Stimulated activated CD4-positive, alpha-beta T cell treated with anti-CD3 and anti-CD28 coated beads, Interleukin-15, amount 100 ng/mL, for 48 hours (primary cell): ENCODE data around the gene KCNIP2.

Experiments
- DNase-seq, 2 donors: peaks; one replicate each; pipeline ENCODE4 v3.0.0-alpha.2; 2020; ENCODE audit warnings: low read depth in 2 of 2

KCNIP2 gene

DNA sequence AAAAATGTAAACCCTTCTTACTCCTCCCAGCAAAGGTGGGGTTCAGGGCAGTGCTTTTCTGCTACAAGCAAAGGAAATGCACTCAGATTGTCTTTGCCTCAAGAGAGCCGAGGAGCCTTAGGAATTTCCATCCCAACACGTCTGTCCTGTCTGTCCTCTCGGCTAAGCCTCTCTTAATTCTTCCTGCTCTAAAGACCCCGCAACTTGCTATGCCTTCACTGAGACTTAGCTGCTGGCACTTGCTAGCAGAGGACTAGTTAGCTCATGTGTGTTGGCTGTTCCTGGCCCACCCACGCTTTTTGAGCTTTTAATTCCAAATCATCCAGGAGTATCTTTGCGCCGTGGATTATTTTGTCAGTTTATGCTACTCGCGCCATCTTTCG, 59.9 kb downstream of the KCNIP2 start:
- no peak for DNase-seq

DNA sequence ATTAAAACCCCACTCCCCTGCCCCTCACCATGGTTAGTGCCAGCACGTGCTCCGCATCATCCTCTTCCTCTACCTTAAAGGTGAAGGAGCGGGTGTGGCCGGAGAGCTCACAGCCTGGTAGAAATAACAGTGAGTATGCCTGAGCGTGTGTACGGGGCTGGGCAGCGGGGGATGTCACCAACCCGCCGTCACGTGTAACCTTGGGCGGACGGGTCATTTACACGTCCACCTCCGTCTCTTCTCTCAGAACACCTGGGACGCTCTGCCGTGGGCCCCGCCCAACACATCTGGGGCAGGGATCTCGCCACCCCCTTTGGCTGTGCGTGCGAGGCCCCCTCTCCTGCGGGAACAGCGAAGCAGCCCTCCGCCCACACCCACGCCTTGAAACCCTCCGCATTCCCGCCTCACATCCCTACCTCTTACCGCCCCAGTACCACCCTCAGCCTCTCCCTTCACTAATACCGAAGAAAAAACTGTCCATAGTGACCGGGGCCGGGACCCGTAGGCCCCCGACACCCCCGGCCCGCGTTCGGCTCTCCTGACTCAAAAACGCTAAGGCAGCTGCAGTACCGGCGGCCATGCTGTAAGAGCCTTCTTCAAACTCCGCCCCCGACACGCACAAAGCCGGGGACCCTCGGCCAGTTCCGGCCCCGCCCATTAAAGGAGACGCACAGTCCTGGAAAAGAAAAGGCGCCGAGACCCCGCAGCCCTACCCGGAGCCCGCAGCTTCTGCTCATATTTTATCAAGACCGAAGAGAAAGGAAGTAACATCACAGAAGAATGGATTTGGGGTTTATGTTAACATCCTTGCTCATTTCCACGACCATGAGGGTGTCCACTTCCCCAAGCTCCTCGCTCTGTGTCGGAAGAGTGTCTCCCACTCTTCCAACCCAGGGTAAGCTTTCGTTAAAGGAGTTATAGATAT, 60.5 kb downstream of the KCNIP2 start, which contains the start of gene NPM3:
Gene NPM3, minus strand, starts transcription at position 636 of the 925 bp plus-strand sequence. Its CDS starts 56 bp downstream, at position 580.
- DNase-seq, result peak; percentile 80 to 87

DNA sequence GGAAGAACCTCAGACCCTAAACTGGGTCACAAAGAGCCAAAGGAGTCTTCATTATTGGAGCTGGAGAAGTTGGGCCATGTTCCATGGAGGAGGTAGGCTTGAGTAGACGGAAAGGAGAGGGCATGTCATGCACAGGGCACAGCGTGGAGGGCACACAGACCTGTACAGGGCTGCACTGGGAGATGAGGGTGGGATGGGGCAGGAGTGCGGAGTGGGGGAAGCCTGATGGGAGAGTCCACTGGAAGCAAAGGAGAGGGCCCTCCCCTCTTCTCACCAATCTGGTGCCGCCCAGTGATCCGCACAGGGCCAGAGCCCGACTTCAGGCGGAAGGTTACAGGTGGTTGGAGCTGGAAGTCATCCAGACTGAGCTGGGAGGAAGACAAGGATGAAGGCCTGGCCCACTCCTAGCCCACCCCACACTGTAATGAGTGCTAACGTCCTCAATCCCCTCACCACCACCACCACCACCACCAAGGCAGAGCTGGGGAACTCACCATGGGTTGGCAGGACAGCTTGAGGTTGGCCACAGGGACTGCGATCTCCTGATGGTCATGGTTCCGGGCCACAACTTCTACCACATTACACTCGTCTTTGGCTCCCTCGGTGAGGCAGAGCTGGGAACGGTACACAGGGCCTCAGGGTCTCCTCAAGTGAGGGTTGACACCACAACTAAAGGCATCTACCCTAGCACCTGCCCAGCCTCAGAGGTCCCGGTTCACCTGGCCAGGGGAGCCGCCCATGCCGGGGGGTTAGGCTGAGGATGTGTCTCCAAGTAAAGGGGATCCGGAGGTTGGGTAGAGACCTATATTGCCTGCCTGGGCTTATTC, 61.4 kb downstream of the KCNIP2 start:
- DNase-seq, result no peak

DNA sequence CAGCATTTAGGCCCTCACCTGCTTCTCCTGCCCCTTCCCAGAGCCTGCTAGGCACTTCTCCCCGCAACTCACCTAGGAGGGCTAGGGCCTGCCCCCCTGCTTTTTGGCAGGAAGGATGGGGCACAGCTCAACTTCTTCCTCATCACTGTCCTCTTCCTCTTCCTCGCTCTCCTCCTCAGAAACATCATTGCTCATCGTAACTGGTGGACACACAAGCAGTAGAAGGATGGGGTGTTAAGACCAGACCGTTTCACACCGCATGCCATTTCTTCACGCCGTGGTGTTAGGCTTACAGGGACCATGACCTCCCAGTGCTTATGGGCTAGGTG, 62.0 kb downstream of the KCNIP2 start:
- no peak for DNase-seq

DNA sequence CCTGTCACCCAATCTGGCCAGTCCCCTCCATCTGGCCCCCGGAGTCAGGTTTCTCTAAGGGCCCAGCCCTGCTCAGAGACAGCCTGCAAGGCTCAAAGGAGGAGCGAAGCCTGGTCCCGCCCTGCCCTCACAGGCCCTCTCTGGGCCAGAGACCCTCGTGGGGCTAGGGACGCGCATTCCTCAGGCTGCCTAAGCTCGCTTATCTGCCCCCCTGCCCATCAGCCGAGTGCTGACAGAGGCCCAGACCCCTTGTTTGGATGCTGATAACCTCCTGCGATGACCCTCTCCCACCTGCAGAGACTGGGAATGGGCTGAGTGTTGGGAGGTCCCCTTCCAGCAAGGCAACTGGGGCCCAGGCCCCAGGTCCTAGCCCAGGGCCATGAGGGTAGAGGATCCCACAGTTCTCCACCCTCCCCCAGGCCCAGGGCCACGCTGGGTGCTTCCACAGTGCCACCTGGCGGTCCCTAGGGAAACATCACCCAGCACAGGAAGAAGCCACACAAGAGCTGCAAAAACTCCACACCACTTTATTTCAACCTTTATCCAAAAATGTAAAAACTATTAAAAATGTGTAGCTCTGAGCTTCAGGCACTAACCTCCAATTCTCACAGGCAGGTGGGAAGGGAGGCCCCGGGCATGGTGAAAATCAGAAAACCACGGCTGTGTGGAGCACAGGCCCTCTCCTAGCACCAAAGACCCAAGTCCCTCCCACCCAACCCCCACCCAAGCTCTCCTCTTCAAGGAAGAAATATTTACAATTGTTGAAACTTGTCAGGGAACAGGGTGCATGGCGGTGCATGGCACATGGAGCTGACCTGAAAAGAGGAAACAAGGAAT, 62.6 kb downstream of the KCNIP2 start:
- DNase-seq, result peak; percentile 53 to 60

DNA sequence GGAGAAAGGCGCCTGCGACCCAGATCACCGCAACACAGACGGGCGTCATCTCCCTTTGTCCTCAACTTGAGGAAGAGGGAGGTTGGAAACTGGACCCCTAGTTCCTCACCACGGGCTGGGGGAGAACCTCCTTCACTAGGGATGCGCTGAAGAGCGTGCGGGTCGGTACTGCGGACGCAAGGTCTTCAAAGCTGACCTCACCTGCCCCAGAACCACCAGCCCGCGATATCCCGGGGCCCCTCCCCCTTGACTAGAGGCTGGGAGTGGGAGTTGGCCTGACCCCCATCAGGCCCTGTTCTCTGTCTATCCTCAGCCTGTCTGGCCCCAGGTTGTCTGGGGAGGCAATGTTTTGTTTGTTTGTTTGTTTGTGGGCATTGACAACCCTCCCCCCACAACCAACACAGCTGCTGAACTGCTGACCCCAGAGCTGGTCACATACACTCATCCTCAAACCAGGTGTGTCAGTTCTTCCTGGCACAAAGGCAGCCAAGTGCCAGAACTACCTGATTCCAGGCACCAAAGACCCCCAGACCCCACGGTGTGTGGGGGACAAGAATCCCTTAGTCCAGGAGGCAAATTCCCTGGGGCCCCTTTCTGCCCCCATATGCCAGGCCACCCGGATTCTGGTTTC, 63.3 kb downstream of the KCNIP2 start:
- DNase-seq, result no peak

DNA sequence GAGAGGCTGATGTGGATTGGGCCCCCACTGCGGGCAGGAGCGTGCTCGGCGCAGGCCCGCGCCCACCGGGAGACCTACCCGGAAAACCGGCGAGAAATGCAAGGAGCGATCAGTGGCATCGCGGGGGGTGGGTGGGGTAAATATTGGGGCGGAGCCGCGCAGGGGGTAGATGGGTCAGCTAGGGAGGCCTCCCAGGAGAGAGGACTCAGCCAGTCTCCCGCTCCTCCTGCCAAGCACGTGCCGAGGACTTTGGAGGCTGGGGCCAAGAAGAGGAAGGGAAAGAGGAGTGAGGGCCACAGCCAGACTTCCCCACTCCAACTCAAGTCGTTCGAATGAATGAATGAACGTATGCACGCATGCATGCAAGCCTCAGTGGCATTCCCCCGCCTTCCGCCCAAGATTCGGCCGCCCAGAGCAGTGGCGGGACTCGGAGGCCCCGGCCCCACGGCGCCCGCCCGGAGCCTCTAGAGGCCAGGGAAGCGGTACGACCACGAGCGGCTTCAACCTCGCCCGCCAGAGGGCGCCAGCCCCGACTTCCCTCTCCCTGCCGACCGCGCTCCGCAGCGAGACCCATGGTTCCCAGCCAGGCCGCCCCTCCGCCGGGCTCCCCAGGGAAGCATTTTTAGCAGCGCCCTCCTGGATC, 63.9 kb downstream of the KCNIP2 start:
- DNase-seq, result peak; percentile 67 to 84

DNA sequence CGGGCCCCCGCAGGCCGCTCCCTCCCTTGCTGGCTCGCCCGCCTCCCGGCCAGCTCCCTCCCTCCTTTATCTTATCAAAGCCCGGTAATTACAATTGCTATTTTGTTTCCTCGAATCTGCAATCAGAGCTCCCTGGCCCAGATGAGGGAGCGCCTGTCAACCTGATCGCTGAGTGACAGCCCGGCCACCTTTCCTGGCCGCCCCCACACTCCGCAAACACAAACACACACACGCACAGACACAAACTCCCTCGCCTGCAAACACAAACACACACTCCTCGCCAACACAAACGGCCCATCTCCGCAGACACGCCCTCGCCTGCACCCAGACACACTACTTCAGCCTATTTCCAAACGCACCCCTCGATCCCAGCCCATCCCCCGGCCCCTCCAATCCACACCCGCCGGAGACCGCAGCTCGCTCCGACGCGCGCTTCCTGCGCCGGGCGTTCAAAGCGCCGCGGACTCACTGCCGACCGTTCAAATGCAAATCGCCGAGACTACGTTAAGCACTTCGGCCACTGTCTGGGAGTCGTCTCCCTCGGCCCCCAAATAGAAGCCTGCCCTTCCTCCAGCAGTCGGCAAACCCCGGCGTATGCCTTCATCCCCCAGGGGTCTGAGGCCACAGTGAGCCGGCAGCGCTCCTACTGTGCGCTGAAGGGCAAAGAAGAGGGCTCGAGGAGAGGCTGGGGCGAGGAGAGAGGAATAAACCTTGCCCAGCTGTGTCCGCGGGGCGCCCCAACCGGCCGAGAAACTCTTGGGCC, 64.6 kb downstream of the KCNIP2 start:
- no peak for DNase-seq

DNA sequence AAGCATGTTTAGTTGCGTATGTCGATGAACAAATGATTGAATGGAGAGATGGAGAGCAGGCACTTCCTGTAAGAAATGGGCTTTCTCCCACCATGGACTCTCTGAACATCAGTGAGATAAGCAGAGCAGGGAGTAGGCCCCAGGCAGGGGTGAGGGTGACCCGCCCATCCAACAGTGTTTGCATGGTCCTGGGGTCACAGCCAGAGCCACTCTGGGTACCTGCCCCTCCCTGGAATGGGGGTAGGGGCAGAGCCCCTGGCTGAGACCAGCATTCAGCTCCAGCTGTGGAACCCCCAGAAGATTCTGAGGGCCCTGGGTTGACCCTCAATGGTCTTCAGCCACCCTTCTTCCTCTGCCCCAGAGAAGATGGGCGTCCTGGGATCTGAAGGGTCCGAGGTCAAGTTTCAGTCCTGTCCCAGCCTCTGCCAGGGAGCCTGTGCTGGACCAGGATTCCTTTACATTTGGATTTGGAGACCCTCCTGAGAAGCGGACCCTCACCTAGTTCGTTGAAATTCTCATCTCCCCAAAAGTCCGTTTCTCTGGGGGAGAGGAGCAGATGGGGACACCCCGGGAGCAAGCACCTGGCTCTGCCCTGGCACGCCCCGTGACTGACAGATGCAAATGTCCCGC, 65.3 kb downstream of the KCNIP2 start:
- no peak for DNase-seq

DNA sequence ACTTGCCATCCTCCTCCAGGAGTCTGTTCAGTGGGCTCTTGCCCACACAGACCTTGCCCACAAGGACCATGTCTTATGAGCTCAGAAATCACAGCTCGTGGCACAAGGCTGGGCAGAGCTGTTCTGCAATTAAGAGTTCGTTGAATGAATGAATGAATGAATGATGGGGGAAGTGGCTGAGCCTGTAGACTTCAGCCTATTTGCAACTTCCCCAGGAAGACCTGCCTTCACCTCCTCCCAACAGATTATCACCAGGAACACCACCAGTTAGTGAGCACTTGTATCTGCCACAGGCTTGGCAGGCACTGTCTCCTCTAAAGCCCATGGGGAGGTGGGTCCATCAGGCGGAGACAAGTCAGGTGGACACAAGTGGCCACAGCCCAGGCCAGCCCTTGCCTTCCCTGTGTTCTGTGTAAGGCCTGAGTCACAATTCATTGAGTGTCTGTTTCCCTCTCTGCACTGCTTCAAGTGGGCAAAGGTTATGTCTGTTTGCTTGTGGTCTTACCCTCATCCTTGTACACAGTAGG, 65.9 kb downstream of the KCNIP2 start:
- no peak for DNase-seq

DNA sequence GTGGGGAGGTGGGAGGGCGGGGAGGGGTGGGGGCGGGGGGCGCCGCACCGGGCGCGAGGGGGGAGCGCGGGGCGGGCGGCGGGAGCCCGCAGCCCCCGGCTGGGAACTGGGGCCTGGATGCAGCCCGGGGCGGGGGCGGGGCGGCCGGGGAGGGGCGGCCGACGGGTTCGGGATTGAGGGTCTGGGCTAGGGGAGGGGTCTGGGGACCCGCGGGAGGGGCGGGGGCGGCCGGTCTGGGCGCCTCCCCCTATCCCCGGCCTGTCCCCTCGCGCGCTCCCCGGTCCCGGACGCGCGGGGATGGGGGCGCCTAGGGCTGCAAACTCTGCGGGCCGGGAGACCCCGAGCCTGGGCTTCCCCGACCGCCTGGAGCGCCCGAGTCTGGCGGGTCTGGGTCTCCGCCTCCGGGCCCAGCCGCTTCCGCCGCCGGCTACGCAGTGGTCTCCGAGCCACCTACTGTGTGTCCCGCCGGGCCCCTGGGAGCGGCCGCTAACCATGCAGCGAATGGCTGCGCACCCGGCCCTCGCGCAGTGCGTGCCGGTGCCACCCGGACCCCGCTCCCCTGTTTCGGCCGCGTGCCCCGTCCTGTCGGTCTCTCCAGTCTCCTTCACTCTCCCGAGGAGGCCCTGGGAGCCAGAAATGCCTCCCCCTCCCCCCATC, 67.3 kb downstream of the KCNIP2 start:
- DNase-seq, result no peak
